Neural progenitor cell (in vitro differentiated cells): ENCODE measurements around the gene SLC39A7. TPM values are rescaled to one million over a fixed set of nuclear protein-coding genes. Genes with fewer than 3 reads are reported as not detected.

Experiments
- DNase-seq: peaks from one replicate; pipeline ENCODE4 v3.0.0-alpha.2; 2016; ENCODE audit warnings: low spot score
- H2AFZ ChIP-seq: fragments of 200-600 bp; sonication (generic); replicated peaks from 2 replicates; pipeline ENCODE4 v1.6.1; 2016; ENCODE audit warnings: antibody characterized with exemption
- H3F3A ChIP-seq: fragments of 200-600 bp; sonication (generic); 2 replicates; pipeline ENCODE4 v1.6.1; 2016; ENCODE audit warnings: antibody characterized with exemption, low read depth
- H3K27ac ChIP-seq: fragments of 200-600 bp; sonication (generic); 2 replicates; pipeline ENCODE4 v1.5.1; 2016; ENCODE audit warnings: mild to moderate bottlenecking
- H3K27me3 ChIP-seq: fragments of 200-600 bp; sonication (generic); 2 replicates; pipeline ENCODE4 v1.6.1; 2016; ENCODE audit warnings: mild to moderate bottlenecking, moderate library complexity
- H3K36me3 ChIP-seq: fragments of 200-600 bp; sonication (generic); 2 replicates; pipeline ENCODE4 v1.5.1; 2016
- H3K4me1 ChIP-seq: fragments of 200-600 bp; sonication (generic); 2 replicates; pipeline ENCODE4 v1.6.1; 2016; ENCODE audit warnings: mixed run types
- H3K4me2 ChIP-seq: fragments of 200-600 bp; sonication (generic); 2 replicates; pipeline ENCODE4 v1.6.1; 2016
- H3K4me3 ChIP-seq: fragments of 200-600 bp; sonication (generic); 2 replicates; pipeline ENCODE4 v1.5.1; 2016
- H3K79me2 ChIP-seq: fragments of 200-600 bp; sonication (generic); 2 replicates; pipeline ENCODE4 v1.6.1; 2016; ENCODE audit warnings: low read depth
- H3K9ac ChIP-seq: fragments of 200-600 bp; sonication (generic); 2 replicates; pipeline ENCODE4 v1.6.1; 2016
- H3K9me3 ChIP-seq: fragments of 200-600 bp; sonication (generic); 2 replicates; pipeline ENCODE4 v1.5.1; 2016; ENCODE audit warnings: low read depth
- H4K20me1 ChIP-seq: fragments of 200-600 bp; sonication (generic); 2 replicates; pipeline ENCODE4 v1.6.1; 2016; ENCODE audit warnings: low read depth
- H3K27ac Mint-ChIP-seq: 3 replicates; pipeline ENCODE4 v1.8.0; 2021; ENCODE audit warnings: mixed read lengths
- H3K27me3 Mint-ChIP-seq: 2 replicates; pipeline ENCODE4 v1.8.0; 2022; ENCODE audit warnings: low read depth, mild to moderate bottlenecking, inconsistent platforms, moderate library complexity, mixed read lengths; ENCODE audit not compliant: insufficient read depth
- H3K36me3 Mint-ChIP-seq: 3 replicates; pipeline ENCODE4 v1.8.0; 2021; ENCODE audit warnings: mixed read lengths
- H3K4me1 Mint-ChIP-seq: 3 replicates; pipeline ENCODE4 v1.8.0; 2021; ENCODE audit warnings: mixed read lengths
- H3K4me3 Mint-ChIP-seq: 3 replicates; pipeline ENCODE4 v1.8.0; 2021; ENCODE audit warnings: mild to moderate bottlenecking, moderate library complexity, mixed read lengths
- H3K9me3 Mint-ChIP-seq: 3 replicates; pipeline ENCODE4 v1.8.0; 2020; ENCODE audit warnings: mixed read lengths
- EZH2 ChIP-seq: fragments of 200-600 bp; sonication (generic); IDR thresholded peaks from 2 replicates; pipeline ENCODE4 v1.6.1; 2017; ENCODE audit warnings: antibody characterized with exemption, mild to moderate bottlenecking, moderate library complexity
- EZH2phosphoT487 ChIP-seq: fragments of 200-600 bp; sonication (generic); IDR thresholded peaks from 2 replicates; pipeline ENCODE4 v1.6.1; 2017; ENCODE audit warnings: antibody characterized with exemption
- total RNA-seq: library from RNA; depleted of rRNA; stranded (reverse); fragments of >200 nt; gene quantifications from 2 replicates; pipeline ENCODE4 v1.2.3, GENCODE V29; 2015; ENCODE audit warnings: low replicate concordance
- TF ChIP-seq, protein P1 (sequence below): fragments of 200-600 bp; sonication (generic); IDR thresholded peaks from 2 replicates; pipeline ENCODE4 v1.5.1; 2017; ENCODE audit warnings: antibody characterized with exemption, mild to moderate bottlenecking

SLC39A7 gene
- total RNA-seq, 1 donor from 2014 or later = 40.8 TPM

- Mint-ChIP-seq H3K9me3 (no peaks in the 10 kb centered on the region), H3K4me1 (peaks cover 2% of the 10 kb centered on the region), H3K4me3 (peak overlapping the region; percentile 21), H3K27ac (no peak overlapping the region), H3K36me3 (no peaks in the 10 kb centered on the region), H3K27me3 (peaks cover 11% of the 10 kb centered on the region)
- Histone ChIP-seq H3K4me1 (no peaks in the 10 kb centered on the region), H3K4me3 (no peak overlapping the region), H4K20me1 (no peaks in the 10 kb centered on the region), H3K36me3 (no peaks in the 10 kb centered on the region), H3K9ac (no peak overlapping the region), H3K9me3 (no peaks in the 10 kb centered on the region), H3K79me2 (no peaks in the 10 kb centered on the region), H3K27ac (no peak overlapping the region), H2AFZ (no peak overlapping the region), H3K27me3 (no peaks in the 10 kb centered on the region), H3F3A (no peaks in the 10 kb centered on the region), H3K4me2 (no peak overlapping the region)
- TF ChIP-seq, protein P1, sequence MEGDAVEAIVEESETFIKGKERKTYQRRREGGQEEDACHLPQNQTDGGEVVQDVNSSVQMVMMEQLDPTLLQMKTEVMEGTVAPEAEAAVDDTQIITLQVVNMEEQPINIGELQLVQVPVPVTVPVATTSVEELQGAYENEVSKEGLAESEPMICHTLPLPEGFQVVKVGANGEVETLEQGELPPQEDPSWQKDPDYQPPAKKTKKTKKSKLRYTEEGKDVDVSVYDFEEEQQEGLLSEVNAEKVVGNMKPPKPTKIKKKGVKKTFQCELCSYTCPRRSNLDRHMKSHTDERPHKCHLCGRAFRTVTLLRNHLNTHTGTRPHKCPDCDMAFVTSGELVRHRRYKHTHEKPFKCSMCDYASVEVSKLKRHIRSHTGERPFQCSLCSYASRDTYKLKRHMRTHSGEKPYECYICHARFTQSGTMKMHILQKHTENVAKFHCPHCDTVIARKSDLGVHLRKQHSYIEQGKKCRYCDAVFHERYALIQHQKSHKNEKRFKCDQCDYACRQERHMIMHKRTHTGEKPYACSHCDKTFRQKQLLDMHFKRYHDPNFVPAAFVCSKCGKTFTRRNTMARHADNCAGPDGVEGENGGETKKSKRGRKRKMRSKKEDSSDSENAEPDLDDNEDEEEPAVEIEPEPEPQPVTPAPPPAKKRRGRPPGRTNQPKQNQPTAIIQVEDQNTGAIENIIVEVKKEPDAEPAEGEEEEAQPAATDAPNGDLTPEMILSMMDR = no peak
- TF ChIP-seq EZH2 (no peak), EZH2phosphoT487 (no peak)
- DNase-seq = no peak
These were observed 23.8 kb upstream of the SLC39A7 start for GRCh38 chr6:33176906-33177305.

GRCh38 chr6:33177552-33178446, 22.9 kb upstream of the SLC39A7 start:
- Histone ChIP-seq H3K9ac (no peak overlapping the region), H2AFZ (no peak overlapping the region), H3K36me3 (no peaks in the 10 kb centered on the region), H3F3A (no peaks in the 10 kb centered on the region), H3K79me2 (no peaks in the 10 kb centered on the region), H3K27ac (no peak overlapping the region), H3K27me3 (no peaks in the 10 kb centered on the region), H3K4me1 (no peaks in the 10 kb centered on the region), H3K4me3 (no peak overlapping the region), H3K4me2 (no peak overlapping the region), H4K20me1 (no peaks in the 10 kb centered on the region), H3K9me3 (no peaks in the 10 kb centered on the region)
- peak overlapping the region; percentile 90 for H3K27ac Mint-ChIP-seq
- H3K27me3 Mint-ChIP-seq = peaks cover 11% of the 10 kb centered on the region
- H3K36me3 Mint-ChIP-seq = no peaks in the 10 kb centered on the region
- H3K4me3 Mint-ChIP-seq = no peak overlapping the region
- TF ChIP-seq EZH2 = no peak
- TF ChIP-seq EZH2phosphoT487 = no peak
- TF ChIP-seq, protein P1 = no peak
- no peaks in the 10 kb centered on the region for H3K9me3 Mint-ChIP-seq
- no peak for DNase-seq
- H3K4me1 Mint-ChIP-seq = no peaks in the 10 kb centered on the region

DNA sequence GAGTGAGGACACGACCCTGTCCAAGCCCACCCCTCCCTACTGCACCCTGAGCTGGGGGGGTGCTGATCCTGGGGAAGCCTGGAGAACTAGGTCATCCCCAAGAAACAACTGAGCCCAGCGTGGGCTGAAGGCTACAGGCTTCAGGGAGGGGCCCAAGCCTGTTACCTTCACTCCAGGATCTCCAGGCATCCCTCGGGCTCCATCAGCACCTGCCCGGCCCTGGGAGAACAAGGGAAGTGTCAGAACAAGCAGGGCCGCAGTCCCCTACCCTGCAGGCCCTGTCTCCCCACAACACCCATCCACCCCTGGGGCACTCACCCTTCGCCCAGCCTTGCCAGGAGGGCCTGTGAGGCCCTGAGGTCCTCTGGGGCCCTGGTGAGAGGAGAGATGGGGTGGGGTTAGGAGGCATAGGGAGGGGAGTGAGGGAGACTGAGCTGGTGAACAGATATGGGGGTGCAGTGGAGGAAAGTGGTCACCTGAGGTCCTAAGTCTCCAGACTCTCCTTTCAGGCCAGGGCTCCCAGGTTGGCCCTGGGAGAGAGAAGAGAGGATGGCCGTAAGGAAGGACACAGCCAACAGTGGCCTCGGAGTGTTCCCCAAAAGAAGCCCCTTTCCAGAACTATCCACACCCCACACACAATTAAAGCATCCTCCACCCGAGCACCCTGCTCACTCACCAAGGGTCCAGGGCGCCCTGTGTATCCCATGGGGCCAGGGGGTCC, 21.8 kb upstream of the SLC39A7 start:
- no peaks in the 10 kb centered on the region for H3K27me3 ChIP-seq
- no peaks in the 10 kb centered on the region for H3K9me3 Mint-ChIP-seq
- peaks cover 11% of the 10 kb centered on the region for H3K27me3 Mint-ChIP-seq
- no peaks in the 10 kb centered on the region for H3K36me3 Mint-ChIP-seq
- no peaks in the 10 kb centered on the region for H3K9me3 ChIP-seq
- H3K4me1 ChIP-seq = no peaks in the 10 kb centered on the region
- no peak overlapping the region for H3K4me3 Mint-ChIP-seq
- no peak overlapping the region for H3K9ac ChIP-seq
- DNase-seq = no peak
- H3K27ac ChIP-seq = no peak overlapping the region
- no peaks in the 10 kb centered on the region for H3F3A ChIP-seq
- peak overlapping the region; percentile 90 for H3K27ac Mint-ChIP-seq
- no peaks in the 10 kb centered on the region for H3K4me1 Mint-ChIP-seq
- H3K4me2 ChIP-seq = no peak overlapping the region
- H3K79me2 ChIP-seq = no peaks in the 10 kb centered on the region
- no peaks in the 10 kb centered on the region for H3K36me3 ChIP-seq
- H3K4me3 ChIP-seq = no peak overlapping the region
- no peak overlapping the region for H2AFZ ChIP-seq
- no peaks in the 10 kb centered on the region for H4K20me1 ChIP-seq
- TF ChIP-seq EZH2 = no peak
- no peak for TF ChIP-seq EZH2phosphoT487
- TF ChIP-seq, protein P1 = no peak
